Endothelial cell of umbilical vein (primary cell): ENCODE results near the gene SVOP. TPM values are rescaled to one million over a fixed set of nuclear protein-coding genes. Genes with fewer than 3 reads are reported as not detected.

Experiments
- BruUV-seq: library from RNA; stranded (reverse); fragments of 400-500 nt; replicated peaks from 2 replicates; lab custom pipeline; 2021; lab: Mats Ljungman, UMichigan
- CTCF ChIA-PET: fragments of 300-600, 350-600 bp; sonication (Branson Sonifier 250); formaldehyde crosslinking; loops from one replicate; lab custom pipeline; 2021; ENCODE audit warnings: antibody characterized with exemption, inconsistent platforms; lab: Charles Lee
- POLR2A ChIA-PET: fragments of 300-600, 350-600 bp; sonication (Branson Sonifier 250); formaldehyde crosslinking; loops from one replicate; lab custom pipeline; 2021; ENCODE audit warnings: antibody characterized with exemption, inconsistent platforms; lab: Charles Lee
- DNase-seq: peaks from one replicate; pipeline ENCODE4 v3.0.0-alpha.2; 2011; ENCODE audit warnings: low read depth, low spot score
- FAIRE-seq: peaks from 2 replicates; lab custom pipeline; 2011; peaks lifted over from hg19 to GRCh38; lab: Jason Lieb, UNC
- H2AFZ ChIP-seq: 2 replicates; pipeline ENCODE4 v1.6.0; 2012; ENCODE audit warnings: low read depth, low read length, control low read depth, inconsistent platforms
- H3K27ac ChIP-seq: 2 replicates; pipeline ENCODE4 v1.5.1; 2011; ENCODE audit warnings: low read depth, mild to moderate bottlenecking, control low read depth, low read length, moderate library complexity; ENCODE audit not compliant: insufficient read depth
- H3K27me3 ChIP-seq, 2 experiments: 2 replicates each; pipeline versions ENCODE4 v1.6.0 to v1.6.1; 2011; ENCODE audit warnings: low read length in 2 of 2, mixed read lengths in 1 of 2; ENCODE audit not compliant: control insufficient read depth in 2 of 2, insufficient read depth in 2 of 2
- H3K36me3 ChIP-seq, 2 experiments: 2 replicates in 1 of 2; 3 replicates in 1 of 2; pipeline ENCODE4 v1.5.1; 2011; ENCODE audit warnings: low read length in 2 of 2, mild to moderate bottlenecking in 1 of 2, moderate library complexity in 1 of 2; ENCODE audit not compliant: control insufficient read depth in 2 of 2, insufficient read depth in 2 of 2; ENCODE audit errors: extremely low read depth in 1 of 2
- H3K4me1 ChIP-seq: 3 replicates; pipeline ENCODE4 v1.5.1; 2011; ENCODE audit warnings: mild to moderate bottlenecking, low read length; ENCODE audit not compliant: control insufficient read depth, insufficient read depth; ENCODE audit errors: extremely low read depth
- H3K4me2 ChIP-seq: 2 replicates; pipeline ENCODE4 v1.6.1; 2011; ENCODE audit warnings: low read length, control low read depth, mixed read lengths; ENCODE audit not compliant: insufficient read depth
- H3K4me3 ChIP-seq, 3 experiments: fragments of 200-600 bp in 1 of 3; sonication (generic), shearing (Covaris generic) in 1 of 3; replicated peaks in 1 of 3; 2 replicates each; pipeline ENCODE4 v1.5.1; 2011 to 2016; ENCODE audit warnings: control low read depth in 3 of 3, low read length in 3 of 3, mild to moderate bottlenecking in 2 of 3, inconsistent platforms in 1 of 3, low read depth in 1 of 3, moderate library complexity in 1 of 3; ENCODE audit not compliant: insufficient read depth in 1 of 3
- H3K79me2 ChIP-seq: 2 replicates; pipeline ENCODE4 v1.6.0; 2012; ENCODE audit warnings: low read length, inconsistent platforms; ENCODE audit not compliant: control insufficient read depth, insufficient read depth
- H3K9ac ChIP-seq: replicated peaks from 2 replicates; pipeline ENCODE3; 2011; ENCODE audit warnings: low read length, control low read depth; ENCODE audit not compliant: insufficient read depth; ENCODE audit errors: extremely low read depth
- H3K9me1 ChIP-seq: replicated peaks from 3 replicates; pipeline ENCODE4 v1.6.0; 2011; ENCODE audit warnings: mild to moderate bottlenecking, low read length; ENCODE audit not compliant: control insufficient read depth, insufficient read depth; ENCODE audit errors: extremely low read depth
- H3K9me3 ChIP-seq: replicated peaks from 2 replicates; pipeline ENCODE4 v1.5.1; 2012; ENCODE audit warnings: low read length, inconsistent platforms; ENCODE audit not compliant: control insufficient read depth, insufficient read depth
- H4K20me1 ChIP-seq: replicated peaks from 2 replicates; pipeline ENCODE3; 2011; ENCODE audit warnings: mild to moderate bottlenecking, low read length; ENCODE audit not compliant: control insufficient read depth, insufficient read depth; ENCODE audit errors: extremely low read depth
- CTCF ChIP-seq, 2 donors: IDR thresholded peaks; 1 replicate in 1 of 2; 2 replicates in 1 of 2; pipeline ENCODE4 v1.5.1; 2011; ENCODE audit warnings: low read length in 2 of 2, mild to moderate bottlenecking in 2 of 2, moderate library complexity in 2 of 2, control low read depth in 1 of 2, inconsistent platforms in 1 of 2, low read depth in 1 of 2; ENCODE audit not compliant: insufficient read depth in 1 of 2; ENCODE audit errors: extremely low read depth in 1 of 2
- EZH2 ChIP-seq: IDR thresholded peaks from 2 replicates; pipeline ENCODE4 v1.6.1; 2012; ENCODE audit warnings: borderline replicate concordance, low read depth, mild to moderate bottlenecking, moderate library complexity, low read length, inconsistent platforms; ENCODE audit not compliant: severe bottlenecking
- FOS ChIP-seq: IDR thresholded peaks from 2 replicates; pipeline ENCODE4 v1.6.1; 2011; ENCODE audit warnings: mild to moderate bottlenecking, low read length, moderate library complexity, borderline replicate concordance; ENCODE audit not compliant: insufficient read depth
- GATA2 ChIP-seq: IDR thresholded peaks from 2 replicates; pipeline ENCODE4 v1.7.0; 2011; ENCODE audit warnings: low read depth, mild to moderate bottlenecking, moderate library complexity, mixed read lengths, low read length; ENCODE audit not compliant: insufficient read length, insufficient read depth
- JUN ChIP-seq: IDR thresholded peaks from 2 replicates; pipeline ENCODE4 v1.6.1; 2011; ENCODE audit warnings: borderline replicate concordance, low read depth; ENCODE audit not compliant: insufficient read length, insufficient read depth
- MAX ChIP-seq: IDR thresholded peaks from 2 replicates; pipeline ENCODE4 v1.6.1; 2011; ENCODE audit not compliant: insufficient read depth, insufficient read length
- MYC ChIP-seq: IDR thresholded peaks from one replicate; pipeline ENCODE4 v1.6.1; 2011; ENCODE audit warnings: mild to moderate bottlenecking, low read depth, low read length
- POLR2A ChIP-seq: IDR thresholded peaks from 2 replicates; pipeline ENCODE4 v1.6.1; 2012; ENCODE audit warnings: low read depth, mild to moderate bottlenecking, control low read depth, low read length
- POLR2AphosphoS5 ChIP-seq: IDR thresholded peaks from 2 replicates; pipeline ENCODE4 v1.6.1; 2012; ENCODE audit warnings: low read depth, mild to moderate bottlenecking, control low read depth, low read length, moderate library complexity; ENCODE audit not compliant: insufficient read depth
- dilution Hi-C: fragments of 300-500 bp; cut with MboI; formaldehyde crosslinking; loops from one replicate; pipeline ENCODE4 v1.15.0; 2019; ENCODE audit warnings: low sequenced_read_pairs; ENCODE audit not compliant: extremely low pct_ligation_motif_present
- intact Hi-C: fragments of 100-400 bp; cut with micrococcal nuclease; formaldehyde crosslinking; loops from one replicate; pipeline ENCODE4 v1.10.0; 2022
- polyA plus RNA-seq, 4 experiments: library from polyadenylated mRNA; depleted of rRNA in 3 of 4; stranded (reverse) in 3 of 4; unstranded in 1 of 4; fragments of >200 nt; gene quantifications; 2 replicates each; pipeline versions ENCODE4 v1.2.1 to v1.2.3, GENCODE V29; 2011 to 2012; ENCODE audit warnings: missing spikeins in 1 of 4
- total RNA-seq: library from RNA; stranded (reverse); gene quantifications from 2 replicates; pipeline ENCODE4 v1.2.3, GENCODE V29; 2021

The SVOP gene
- total and polyA plus RNA-seq, 2 donors (not counting 3 experiments of a cell fraction or from before 2014, with no cell fraction given) = not detected

GRCh38 chr12:108962256-108962655, 58.6 kb downstream of the SVOP start:
- BruUV-seq = no TSS peak
- Histone ChIP-seq H3K36me3 (no peaks in the 10 kb centered on the region), H3K9ac (no peak overlapping the region), H3K79me2 (no peaks in the 10 kb centered on the region), H3K4me1 (no peaks in the 10 kb centered on the region), H3K9me3 (no peaks in the 10 kb centered on the region), H3K27ac (no peak overlapping the region), H4K20me1 (no peaks in the 10 kb centered on the region), H3K4me3 (no peak overlapping the region), H2AFZ (no peak overlapping the region), H3K9me1 (no peaks in the 10 kb centered on the region), H3K27me3 (no peaks in the 10 kb centered on the region), H3K4me2 (no peak overlapping the region)
- intact Hi-C loops = no loop called here
- ChIA-PET CTCF (no interaction called here), POLR2A (no interaction called here)
- dilution Hi-C loops = no loop called here
- TF ChIP-seq JUN (no peak), GATA2 (no peak), POLR2AphosphoS5 (no peak), CTCF (IDR thresholded peaks at IDR 0.05; ENCODE audit: extremely low read depth in 1 of 2, insufficient read depth in 1 of 2, low read depth in 1 of 2, low read length in 2 of 2) (no peak), FOS (no peak), MAX (no peak), POLR2A (no peak), MYC (no peak), EZH2 (no peak)
- FAIRE-seq = no peak
- DNase-seq = no peak
